Right lobe of liver (tissue), 4 donors: ENCODE data around the gene TXN2.

Experiments used
- POLR2A ChIP-seq: fragments of 450-650 bp; IDR thresholded peaks from one replicate; pipeline ENCODE4 v1.6.1; 2017; ENCODE audit warnings: antibody characterized with exemption, mild to moderate bottlenecking
- TF ChIP-seq, protein P1 (sequence below), 4 donors: fragments of 200-600 bp in 3 of 4; fragments of 450-650 bp in 1 of 4; IDR thresholded peaks; one replicate each; pipeline versions ENCODE4 v1.5.1 to v1.8.0; 2016 to 2022; ENCODE audit warnings: antibody characterized with exemption in 4 of 4, mild to moderate bottlenecking in 2 of 4
- donor health status: DM: no; HTN: no; CAD: no.
- donor health status: DM: no; HTN: no; CAD: no.
- donor health status: DM: no; HTN: yes; CAD: no.

GRCh38 chr22:36493690-36494110 lies 12.3 kb upstream of the TXN2 start:
- TF ChIP-seq, protein P1, sequence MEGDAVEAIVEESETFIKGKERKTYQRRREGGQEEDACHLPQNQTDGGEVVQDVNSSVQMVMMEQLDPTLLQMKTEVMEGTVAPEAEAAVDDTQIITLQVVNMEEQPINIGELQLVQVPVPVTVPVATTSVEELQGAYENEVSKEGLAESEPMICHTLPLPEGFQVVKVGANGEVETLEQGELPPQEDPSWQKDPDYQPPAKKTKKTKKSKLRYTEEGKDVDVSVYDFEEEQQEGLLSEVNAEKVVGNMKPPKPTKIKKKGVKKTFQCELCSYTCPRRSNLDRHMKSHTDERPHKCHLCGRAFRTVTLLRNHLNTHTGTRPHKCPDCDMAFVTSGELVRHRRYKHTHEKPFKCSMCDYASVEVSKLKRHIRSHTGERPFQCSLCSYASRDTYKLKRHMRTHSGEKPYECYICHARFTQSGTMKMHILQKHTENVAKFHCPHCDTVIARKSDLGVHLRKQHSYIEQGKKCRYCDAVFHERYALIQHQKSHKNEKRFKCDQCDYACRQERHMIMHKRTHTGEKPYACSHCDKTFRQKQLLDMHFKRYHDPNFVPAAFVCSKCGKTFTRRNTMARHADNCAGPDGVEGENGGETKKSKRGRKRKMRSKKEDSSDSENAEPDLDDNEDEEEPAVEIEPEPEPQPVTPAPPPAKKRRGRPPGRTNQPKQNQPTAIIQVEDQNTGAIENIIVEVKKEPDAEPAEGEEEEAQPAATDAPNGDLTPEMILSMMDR (IDR thresholded peaks at IDR 0.05) = no peak
- TF ChIP-seq POLR2A = no peak
